HuH-7 (cell line): ENCODE measurements around the gene SUPT6H.
A peak's percentile ranks its signal among the peaks of the same experiment; 100 is the strongest.

Experiments used
- DNase-seq: peaks from one replicate; pipeline ENCODE4 v3.0.0; 2011; ENCODE audit warnings: low spot score

Gene SUPT6H

DNA sequence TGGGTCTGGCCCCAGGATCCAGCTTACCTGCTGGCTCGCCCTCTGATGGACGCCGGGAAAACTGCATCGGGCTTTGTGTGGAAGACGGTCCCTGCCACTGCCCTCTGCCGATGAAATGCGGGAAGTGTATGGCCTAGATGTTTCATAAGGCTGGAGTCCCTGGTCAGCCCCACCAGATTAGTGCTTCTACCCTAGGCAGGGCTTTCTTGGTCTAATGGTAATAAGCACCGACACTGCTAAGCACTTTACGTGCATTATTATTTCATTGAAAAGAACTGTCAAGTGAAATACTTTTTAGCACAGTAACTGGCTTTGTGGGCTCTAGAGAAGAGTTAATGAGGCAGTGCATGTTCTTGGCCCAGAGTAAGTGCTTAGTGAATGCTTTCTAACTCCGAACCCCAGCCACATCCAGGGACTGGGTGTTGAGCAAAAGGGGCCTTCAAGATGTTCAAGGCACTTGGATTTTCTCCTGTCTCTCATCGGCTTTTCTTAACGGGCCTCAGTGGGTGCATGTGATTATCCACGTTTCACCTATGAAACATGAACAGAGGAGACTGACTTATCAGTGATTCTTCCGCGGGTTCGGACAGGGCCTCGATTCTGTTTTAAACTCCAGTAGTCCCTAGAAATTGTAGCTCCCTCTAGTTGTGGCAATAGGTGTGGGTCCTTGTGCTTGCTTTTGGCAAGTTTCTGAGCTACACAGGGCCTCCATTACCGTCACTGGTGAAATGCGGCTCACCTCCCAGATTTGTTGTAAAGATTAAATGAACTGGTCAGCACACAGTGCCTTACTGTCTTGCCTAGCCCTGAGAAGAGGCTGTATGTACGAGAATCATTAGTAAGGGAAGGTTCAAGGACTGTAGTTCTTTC lies 88.4 kb downstream of the SUPT6H start:
- peak; percentile 86 for DNase-seq

DNA sequence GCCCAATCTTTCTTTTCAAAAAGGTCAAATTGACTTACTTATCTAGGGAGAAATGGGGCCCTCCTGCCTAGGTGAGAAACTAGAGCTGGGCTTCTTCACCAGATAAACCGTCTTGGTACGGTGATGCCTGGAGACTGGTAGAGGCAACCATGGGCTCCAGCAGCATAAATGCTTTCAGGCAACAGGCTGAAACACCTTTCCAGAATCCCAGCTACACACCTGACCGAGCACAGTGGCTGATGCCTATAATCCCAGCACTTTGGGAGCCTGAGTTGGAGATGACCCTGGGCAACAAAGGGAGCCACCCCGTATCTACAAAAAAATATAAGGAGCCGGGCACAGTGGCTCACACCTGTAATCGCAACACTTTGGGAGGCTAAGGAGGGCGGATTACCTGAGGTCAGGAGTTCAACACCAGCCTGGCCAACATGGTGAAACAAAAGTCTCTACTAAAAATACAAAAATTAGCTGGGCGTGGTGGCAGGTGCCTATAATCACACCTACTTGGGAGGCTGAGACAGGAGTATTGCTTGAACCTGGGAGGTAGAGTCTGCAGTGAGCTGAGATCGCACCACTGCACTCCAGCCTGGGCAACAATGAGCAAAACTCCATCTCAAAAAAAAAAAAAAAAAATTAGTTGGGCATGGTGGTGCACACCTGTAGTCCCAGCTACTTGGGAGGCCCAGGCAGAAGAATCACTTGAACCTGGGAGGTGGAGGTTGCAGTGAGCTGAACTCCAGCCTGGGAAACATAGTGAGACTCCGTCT lies 89.8 kb downstream of the SUPT6H start:
- no peak for DNase-seq
